Kidney epithelial cell (primary cell): ENCODE data around the gene GAA. TPM values are rescaled to one million over a fixed set of nuclear protein-coding genes. Genes with fewer than 3 reads are reported as not detected.

Experiments
- DNase-seq: peaks from one replicate; pipeline ENCODE4 v3.0.0-alpha.2; 2010; ENCODE audit warnings: low read depth
- H3K27me3 ChIP-seq: 2 replicates; pipeline ENCODE4 v1.6.0; 2011; ENCODE audit warnings: low read length; ENCODE audit not compliant: control insufficient read depth, insufficient read depth
- H3K36me3 ChIP-seq: 2 replicates; pipeline ENCODE4 v1.5.1; 2011; ENCODE audit warnings: low read length; ENCODE audit not compliant: control insufficient read depth, insufficient read depth
- H3K4me3 ChIP-seq: 2 replicates; pipeline ENCODE4 v1.5.1; 2011; ENCODE audit warnings: low read depth, mild to moderate bottlenecking, control low read depth, low read length
- CTCF ChIP-seq: IDR thresholded peaks from 2 replicates; pipeline ENCODE4 v1.5.1; 2011; ENCODE audit warnings: mild to moderate bottlenecking, moderate library complexity, low read length, control low read depth, inconsistent platforms; ENCODE audit not compliant: insufficient read depth, poor library complexity, severe bottlenecking
- total RNA-seq: library from RNA; depleted of rRNA; stranded (reverse); fragments of >200 nt; gene quantifications from 2 replicates; pipeline ENCODE4 v1.2.3, GENCODE V29; 2015

The GAA gene
- total RNA-seq, 1 donor from 2014 or later = 60.9 TPM

DNA sequence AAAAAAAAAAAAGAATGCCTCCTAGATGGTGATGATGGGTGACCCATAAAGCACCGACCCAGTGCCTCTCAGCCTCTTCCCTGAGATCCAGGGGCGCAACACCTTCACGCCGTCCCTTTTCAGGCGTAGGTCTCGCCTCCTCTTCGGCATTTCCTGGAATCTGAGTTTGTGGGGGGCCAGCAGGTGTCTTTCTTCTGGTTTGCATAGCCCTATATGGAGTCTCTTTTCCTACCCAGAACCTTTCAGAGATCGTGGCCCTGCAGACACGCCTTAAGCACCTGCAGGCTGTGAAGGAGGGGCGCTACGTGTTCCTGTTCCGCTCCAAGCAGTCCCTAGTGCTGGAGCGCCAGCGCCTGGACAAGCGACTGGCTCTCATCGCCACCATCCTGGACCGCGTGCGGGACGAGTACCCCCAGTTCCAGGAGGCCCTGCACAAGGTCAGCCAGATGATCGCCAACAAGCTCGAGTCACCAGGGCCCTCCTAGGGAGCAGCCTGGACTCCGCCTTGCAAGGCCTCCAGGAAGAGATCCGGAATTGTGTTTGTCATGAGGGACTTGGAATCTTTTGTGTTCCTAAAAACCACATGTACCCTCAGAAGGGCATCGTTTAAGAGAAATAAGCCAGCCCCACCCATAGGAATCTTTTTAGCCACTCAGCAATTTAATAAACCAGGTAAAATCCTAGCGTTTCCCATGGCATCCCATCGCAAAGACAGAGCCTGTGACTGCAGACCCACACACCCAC lies 1.9 kb upstream of the GAA start:
- H3K36me3 ChIP-seq = no peaks in the 10 kb centered on the region
- no peak overlapping the region for H3K4me3 ChIP-seq
- no peak for TF ChIP-seq CTCF
- H3K27me3 ChIP-seq = no peaks in the 10 kb centered on the region
- no peak for DNase-seq

DNA sequence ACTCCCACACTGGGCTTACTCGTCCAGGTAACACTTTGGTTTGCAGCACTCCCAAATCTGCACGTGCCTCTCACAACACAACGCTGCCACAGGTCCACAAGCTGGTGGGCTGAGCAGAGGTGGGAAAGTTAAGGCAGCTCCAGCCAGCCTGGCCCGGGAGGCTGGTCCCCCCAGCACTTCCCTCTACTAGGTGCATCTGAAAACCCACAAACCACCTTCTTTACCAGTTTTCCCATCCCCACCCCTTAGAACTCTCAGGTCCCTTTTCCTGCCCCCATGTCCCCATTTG lies 1.4 kb upstream of the GAA start:
- H3K4me3 ChIP-seq = no peak overlapping the region
- no peaks in the 10 kb centered on the region for H3K27me3 ChIP-seq
- no peaks in the 10 kb centered on the region for H3K36me3 ChIP-seq
- no peak for DNase-seq
- TF ChIP-seq CTCF = no peak

DNA sequence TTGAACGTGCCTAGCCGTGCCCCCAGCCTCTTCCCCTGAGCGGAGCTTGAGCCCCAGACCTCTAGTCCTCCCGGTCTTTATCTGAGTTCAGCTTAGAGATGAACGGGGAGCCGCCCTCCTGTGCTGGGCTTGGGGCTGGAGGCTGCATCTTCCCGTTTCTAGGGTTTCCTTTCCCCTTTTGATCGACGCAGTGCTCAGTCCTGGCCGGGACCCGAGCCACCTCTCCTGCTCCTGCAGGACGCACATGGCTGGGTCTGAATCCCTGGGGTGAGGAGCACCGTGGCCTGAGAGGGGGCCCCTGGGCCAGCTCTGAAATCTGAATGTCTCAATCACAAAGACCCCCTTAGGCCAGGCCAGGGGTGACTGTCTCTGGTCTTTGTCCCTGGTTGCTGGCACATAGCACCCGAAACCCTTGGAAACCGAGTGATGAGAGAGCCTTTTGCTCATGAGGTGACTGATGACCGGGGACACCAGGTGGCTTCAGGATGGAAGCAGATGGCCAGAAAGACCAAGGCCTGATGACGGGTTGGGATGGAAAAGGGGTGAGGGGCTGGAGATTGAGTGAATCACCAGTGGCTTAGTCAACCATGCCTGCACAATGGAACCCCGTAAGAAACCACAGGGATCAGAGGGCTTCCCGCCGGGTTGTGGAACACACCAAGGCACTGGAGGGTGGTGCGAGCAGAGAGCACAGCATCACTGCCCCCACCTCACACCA lies 724 bp downstream of the GAA start:
- Histone ChIP-seq H3K27me3 (no peaks in the 10 kb centered on the region), H3K4me3 (peak overlapping the region; percentile 76), H3K36me3 (no peaks in the 10 kb centered on the region)
- no peak for DNase-seq
- no peak for TF ChIP-seq CTCF

DNA sequence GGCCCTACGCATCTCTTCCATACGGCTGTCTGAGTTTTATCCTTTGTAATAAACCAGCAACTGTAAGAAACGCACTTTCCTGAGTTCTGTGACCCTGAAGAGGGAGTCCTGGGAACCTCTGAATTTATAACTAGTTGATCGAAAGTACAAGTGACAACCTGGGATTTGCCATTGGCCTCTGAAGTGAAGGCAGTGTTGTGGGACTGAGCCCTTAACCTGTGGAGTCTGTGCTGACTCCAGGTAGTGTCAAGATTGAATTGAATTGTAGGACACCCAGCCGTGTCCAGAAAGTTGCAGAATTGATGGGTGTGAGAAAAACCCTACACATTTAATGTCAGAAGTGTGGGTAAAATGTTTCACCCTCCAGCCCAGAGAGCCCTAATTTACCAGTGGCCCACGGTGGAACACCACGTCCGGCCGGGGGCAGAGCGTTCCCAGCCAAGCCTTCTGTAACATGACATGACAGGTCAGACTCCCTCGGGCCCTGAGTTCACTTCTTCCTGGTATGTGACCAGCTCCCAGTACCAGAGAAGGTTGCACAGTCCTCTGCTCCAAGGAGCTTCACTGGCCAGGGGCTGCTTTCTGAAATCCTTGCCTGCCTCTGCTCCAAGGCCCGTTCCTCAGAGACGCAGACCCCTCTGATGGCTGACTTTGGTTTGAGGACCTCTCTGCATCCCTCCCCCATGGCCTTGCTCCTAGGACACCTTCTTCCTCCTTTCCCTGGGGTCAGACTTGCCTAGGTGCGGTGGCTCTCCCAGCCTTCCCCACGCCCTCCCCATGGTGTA lies 1.5 kb downstream of the GAA start:
- no peaks in the 10 kb centered on the region for H3K36me3 ChIP-seq
- DNase-seq = no peak
- no peaks in the 10 kb centered on the region for H3K27me3 ChIP-seq
- no peak overlapping the region for H3K4me3 ChIP-seq
- no peak for TF ChIP-seq CTCF

GRCh38 chr17:80103449-80104085 lies 2.2 kb downstream of the GAA start:
- no peaks in the 10 kb centered on the region for H3K36me3 ChIP-seq
- no peak overlapping the region for H3K4me3 ChIP-seq
- TF ChIP-seq CTCF = no peak

More at GRCh38 chr17:80103449-80104085, 2.2 kb downstream of the GAA start:
- H3K27me3 ChIP-seq = no peaks in the 10 kb centered on the region
- no peak for DNase-seq
